ENCODE measurements around the gene CSHL1. TPM values are rescaled to one million over a fixed set of nuclear protein-coding genes. Genes with fewer than 3 reads are reported as not detected.

Gene CSHL1
- total RNA-seq = not detected in 2 replicates

DNA sequence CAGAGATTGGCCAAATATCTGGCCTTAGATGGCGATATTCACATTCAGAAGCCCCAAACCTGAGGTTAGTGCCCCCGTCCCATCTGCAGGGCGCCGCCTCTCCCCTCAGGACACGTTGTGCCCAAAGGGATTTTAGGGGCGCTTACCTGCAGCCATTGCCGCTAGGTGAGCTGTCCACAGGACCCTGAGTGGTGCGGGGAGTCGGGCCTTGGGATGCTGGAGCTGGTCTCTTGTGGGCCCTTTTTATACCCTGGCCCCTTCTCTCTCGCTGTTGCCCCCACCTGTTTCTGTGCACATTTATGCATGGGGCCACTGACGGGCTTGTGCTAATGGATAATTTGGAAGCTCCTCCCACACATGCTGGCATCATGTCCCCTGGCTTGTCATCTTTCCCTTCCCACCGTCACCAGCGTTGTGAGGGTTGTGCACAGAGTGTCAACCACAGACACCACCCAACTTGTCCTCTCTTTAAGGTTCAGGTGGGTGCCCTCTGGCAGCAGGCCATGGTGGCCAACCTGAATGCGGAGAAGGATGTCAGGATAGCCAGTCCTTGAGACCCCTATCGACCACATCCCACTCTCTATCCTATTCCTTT, at the start of gene CSHL1:
TSS of gene CSHL1 (minus strand) at position 218 of the 595 bp plus-strand sequence. CDS start at position 156, 62 bp downstream.

DNA sequence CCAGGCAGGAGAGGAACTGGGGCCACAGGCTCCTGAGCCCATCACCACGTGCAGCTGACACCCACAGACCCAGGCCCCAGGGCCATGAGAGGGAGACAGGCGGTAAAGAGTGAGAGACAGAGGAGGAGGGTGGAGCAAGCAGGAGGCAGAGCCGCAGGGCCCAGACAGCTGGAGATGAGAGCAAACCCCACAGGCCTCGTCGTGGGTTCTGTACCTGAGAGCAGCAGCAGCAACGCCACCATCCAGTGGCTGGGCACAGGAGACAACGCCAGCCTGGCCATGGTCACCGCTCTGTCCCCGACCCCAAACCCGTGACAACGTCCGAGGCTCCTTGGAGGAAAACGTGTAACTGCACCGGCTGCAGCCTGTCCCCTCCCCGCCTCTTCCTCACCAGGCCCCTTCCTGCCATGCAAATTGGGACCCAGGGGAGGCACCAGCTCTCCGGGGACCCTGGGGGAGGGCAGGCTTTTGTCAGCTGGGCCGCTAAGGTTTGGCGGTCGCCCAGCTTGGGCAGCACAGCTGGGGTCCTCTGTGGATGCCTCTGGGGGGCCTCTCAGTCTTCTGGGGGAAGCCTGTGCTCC, 21.0 kb upstream of the CSHL1 start, which contains the start of gene CD79B:
TSS of gene CD79B (minus strand) at position 351 of the 581 bp plus-strand sequence. CDS start at position 281, 70 bp downstream.

DNA sequence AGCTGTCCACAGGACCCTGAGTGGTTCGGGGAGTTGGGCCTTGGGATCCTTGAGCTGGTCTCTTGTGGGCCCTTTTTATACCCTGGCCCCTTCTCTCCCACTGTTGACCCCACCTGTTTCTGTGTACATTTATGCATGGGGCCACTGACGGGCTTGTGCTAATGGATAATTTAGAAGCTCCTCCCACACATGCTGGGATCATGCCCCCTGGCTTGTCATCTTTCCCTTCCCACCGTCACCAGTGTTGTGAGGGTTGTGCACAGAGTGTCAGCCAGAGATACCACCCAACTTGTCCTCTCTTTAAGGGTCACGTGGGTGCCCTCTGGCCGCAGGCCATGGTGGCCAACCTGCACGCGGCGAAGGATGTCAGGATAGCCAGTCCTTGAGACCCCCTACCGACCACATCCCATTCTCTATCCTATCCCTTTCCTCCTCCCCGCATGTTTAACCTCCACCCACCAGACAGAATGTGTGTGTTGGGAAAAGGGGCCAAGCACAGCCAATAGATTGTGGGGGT, 7.8 kb upstream of the CSHL1 start, which contains the start of gene GH1:
TSS of gene GH1 (minus strand) at position 51 of the 517 bp plus-strand sequence. CDS start 63 bp downstream, outside the sequence.

DNA sequence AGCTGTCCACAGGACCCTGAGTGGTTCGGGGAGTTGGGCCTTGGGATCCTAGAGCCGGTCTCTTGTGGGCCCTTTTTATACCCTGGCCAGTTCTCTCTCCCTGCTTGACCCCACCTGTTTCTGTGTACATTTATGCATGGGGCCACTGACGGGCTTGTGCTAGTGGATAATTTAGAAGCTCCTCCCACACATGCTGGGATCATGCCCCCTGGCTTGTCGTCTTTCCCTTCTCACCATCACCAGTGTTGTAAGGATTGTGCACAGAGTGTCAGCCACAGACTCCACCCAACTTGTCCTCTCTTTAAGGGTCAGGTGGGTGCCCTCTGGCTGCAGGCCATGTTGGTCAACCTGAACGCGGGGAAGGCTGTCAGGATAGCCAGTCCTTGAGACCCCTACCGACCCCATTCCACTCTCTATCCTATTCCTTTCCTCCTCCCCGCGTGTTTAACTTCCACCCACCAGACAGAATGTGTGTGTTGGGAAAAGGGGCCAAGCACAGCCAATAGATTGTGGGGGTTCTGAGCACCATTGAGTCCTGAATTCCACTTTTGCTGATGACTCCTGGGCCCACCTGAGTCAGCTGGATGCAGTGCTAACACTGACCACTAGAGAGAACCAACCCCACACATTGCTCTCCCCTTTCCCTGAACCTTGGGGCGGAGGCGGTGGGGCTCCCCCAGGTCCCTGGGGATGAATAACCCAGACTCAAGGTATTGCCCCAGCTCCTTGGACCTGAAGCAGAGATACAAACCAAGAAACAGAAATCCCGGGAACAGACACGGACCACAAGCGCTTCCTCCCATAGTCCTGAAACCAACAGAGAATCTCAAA, 14.3 kb downstream of the CSHL1 start, which contains the start of gene CSH1:
TSS of gene CSH1 (minus strand) at position 51 of the 831 bp plus-strand sequence. CDS start 63 bp downstream, outside the sequence.

DNA sequence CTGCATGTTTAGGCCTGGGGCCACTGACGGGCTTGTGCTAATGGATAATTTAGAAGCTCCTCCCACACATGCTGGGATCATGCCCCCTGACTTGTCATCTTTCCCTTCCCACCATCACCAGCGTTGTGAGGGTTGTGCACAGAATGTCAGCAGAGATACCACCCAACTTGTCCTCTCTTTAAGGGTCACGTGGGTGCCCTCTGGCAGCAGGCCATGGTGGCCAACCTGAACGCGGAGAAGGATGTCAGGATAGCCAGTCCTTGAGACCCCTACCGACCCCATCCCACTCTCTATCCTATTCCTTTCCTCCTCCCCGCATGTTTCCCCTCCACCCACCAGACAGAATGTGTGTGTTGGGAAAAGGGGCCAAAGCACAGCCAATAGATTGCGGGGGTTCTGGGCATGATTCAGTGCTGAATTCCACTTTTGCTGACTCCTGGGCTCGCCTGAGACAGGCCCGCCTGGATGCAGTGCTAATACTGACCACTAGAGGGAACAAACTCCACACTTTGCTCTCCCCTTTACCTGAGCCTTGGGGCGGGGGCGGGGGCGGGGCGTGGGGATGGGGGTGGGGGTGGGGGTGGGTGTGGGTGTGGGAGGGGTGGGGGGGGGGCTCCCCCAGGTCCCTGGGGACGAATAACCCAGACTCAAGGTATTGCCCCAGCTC, 29.0 kb downstream of the CSHL1 start, which contains the start of gene GH2:
TSS of gene GH2 (minus strand) at position 10 of the 667 bp plus-strand sequence. CDS start 143 bp downstream, outside the sequence.

DNA sequence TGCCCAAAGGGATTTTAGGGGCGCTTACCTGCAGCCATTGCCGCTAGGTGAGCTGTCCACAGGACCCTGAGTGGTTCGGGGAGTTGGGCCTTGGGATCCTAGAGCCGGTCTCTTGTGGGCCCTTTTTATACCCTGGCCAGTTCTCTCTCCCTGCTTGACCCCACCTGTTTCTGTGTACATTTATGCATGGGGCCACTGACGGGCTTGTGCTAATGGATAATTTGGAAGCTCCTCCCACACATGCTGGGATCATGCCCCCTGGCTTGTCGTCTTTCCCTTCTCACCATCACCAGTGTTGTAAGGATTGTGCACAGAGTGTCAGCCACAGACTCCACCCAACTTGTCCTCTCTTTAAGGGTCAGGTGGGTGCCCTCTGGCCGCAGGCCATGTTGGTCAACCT, 37.5 kb downstream of the CSHL1 start, which contains the start of gene CSH2:
TSS of gene CSH2 (minus strand) at position 101 of the 400 bp plus-strand sequence. CDS start at position 38, 63 bp downstream.

Other genes with a start within 250 kb of the CSHL1 start
- gene LIMD2, start 211.1 kb downstream of the CSHL1 start, total RNA-seq = 9.7 and 27.4 TPM in 2 replicates
- gene STRADA, start 169.5 kb downstream of the CSHL1 start, total RNA-seq = 15.9 and 20.9 TPM in 2 replicates
- 31.4 and 45.4 TPM in 2 replicates for gene CCDC47, start 137.7 kb downstream of the CSHL1 start, total RNA-seq
- 23.5 and 37.4 TPM in 2 replicates for gene DDX42, start 137.1 kb downstream of the CSHL1 start, total RNA-seq
- 50.9 and 65.0 TPM in 2 replicates for gene PSMC5, start 83.8 kb downstream of the CSHL1 start, total RNA-seq
- gene FTSJ3, start 83.6 kb downstream of the CSHL1 start, total RNA-seq = 22.7 and 39.5 TPM in 2 replicates
- gene SMARCD2, start 68.6 kb downstream of the CSHL1 start, total RNA-seq = 124 and 126 TPM in 2 replicates
- not detected in 2 replicates for gene CSH2, start 37.6 kb downstream of the CSHL1 start, total RNA-seq
- gene GH2, start 29.3 kb downstream of the CSHL1 start, total RNA-seq = not detected in 2 replicates
- not detected in 2 replicates for gene CSH1, start 14.7 kb downstream of the CSHL1 start, total RNA-seq
- gene GH1, start 7.6 kb upstream of the CSHL1 start, total RNA-seq = not detected in 2 replicates
- not detected in 2 replicates for gene CD79B, start 21.1 kb upstream of the CSHL1 start, total RNA-seq
- gene SCN4A, start 61.7 kb upstream of the CSHL1 start, total RNA-seq = under 0.01 TPM in 1 of 2 replicates, not detected in the other
- 0.16 and 0.18 TPM in 2 replicates for gene PRR29, start 87.1 kb upstream of the CSHL1 start, total RNA-seq
- gene ICAM2, start 109.4 kb upstream of the CSHL1 start, total RNA-seq = 6.9 and 31.8 TPM in 2 replicates
- 5.2 and 13.6 TPM in 2 replicates for gene ERN1, start 218.9 kb upstream of the CSHL1 start, total RNA-seq